Activated naive CD8-positive, alpha-beta T cell treated with anti-CD3 and anti-CD28 coated beads, Interleukin-2, amount 50 U/mL, for 16 hours (primary cell): Measurements from ENCODE around the gene PCGF3.
"Not testable (repeated sequence)": the region's sequence is repeated elsewhere in the genome, so short reads cannot be mapped to it uniquely, and the experiment has no call there.

Source experiments
- DNase-seq: peaks from one replicate; pipeline ENCODE4 v3.0.0-alpha.2; 2020; ENCODE audit warnings: low read depth, low spot score

PCGF3 gene

DNA sequence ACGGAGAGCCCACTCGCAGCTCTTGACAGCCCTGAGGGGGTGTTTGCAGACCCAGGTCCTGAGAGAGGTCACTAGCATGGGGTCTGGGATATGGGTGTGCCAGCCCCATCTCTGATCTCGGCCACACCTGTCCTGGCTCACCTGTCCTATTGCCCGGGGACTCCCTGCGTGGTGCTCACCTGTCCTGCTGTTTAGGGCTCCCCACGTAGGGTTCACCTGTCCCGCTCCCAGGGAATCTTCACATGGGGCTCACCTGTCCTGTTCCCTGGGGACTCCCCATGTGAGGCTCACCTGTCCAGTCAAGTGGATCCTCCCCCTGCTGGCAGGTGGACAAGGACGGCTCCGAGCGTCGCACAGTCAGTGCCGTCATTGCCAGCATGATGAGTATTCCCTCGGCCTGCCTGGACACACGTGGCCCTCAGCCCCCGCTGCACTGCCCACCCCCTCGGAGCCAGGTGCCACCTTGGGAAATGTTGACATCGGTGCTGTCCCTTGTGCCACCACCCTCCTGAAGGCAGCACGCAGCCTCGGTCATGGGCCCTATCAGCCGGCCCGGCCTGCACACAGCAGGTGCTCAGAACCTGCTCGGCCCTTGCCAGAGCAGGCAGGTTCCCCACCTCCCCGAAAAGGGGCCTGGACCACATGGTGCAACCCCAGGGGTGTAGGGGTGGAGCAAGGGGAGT lies 23.0 kb upstream of the PCGF3 start:
- no peak for DNase-seq

- no peak for DNase-seq
Measured at GRCh38 chr4:683247-683897, 22.3 kb upstream of the PCGF3 start.

DNA sequence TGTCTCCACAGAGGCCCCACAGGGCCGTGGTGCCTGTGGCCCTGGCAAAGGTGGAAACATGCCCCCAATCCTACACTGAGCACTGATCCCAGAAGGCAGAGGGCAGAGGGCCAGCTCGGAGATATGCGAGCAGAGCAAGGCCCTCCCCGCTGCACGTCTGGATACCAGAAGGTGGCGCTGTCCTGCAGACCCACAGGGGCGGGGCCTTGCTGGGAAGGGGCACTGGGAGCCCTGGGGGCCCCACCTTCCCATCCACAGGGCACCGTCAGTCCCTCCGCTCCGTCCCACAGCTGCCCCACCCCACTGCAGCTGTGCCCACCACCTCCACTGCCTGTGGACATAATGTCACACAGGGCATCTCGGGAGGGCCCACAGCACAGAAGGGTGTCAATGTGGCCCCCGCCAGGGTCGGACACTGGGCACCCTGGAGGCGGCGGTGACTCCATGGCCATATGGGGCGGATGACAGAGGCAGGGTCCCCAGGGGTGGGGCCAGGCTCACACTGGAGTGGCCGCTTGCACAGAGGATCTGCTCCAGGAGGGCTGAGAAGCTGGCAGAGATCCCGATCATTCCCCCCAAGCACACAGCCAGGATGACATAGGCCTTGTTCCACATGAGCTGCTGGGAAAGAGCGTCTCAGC lies 21.5 kb upstream of the PCGF3 start:
- no peak for DNase-seq

DNA sequence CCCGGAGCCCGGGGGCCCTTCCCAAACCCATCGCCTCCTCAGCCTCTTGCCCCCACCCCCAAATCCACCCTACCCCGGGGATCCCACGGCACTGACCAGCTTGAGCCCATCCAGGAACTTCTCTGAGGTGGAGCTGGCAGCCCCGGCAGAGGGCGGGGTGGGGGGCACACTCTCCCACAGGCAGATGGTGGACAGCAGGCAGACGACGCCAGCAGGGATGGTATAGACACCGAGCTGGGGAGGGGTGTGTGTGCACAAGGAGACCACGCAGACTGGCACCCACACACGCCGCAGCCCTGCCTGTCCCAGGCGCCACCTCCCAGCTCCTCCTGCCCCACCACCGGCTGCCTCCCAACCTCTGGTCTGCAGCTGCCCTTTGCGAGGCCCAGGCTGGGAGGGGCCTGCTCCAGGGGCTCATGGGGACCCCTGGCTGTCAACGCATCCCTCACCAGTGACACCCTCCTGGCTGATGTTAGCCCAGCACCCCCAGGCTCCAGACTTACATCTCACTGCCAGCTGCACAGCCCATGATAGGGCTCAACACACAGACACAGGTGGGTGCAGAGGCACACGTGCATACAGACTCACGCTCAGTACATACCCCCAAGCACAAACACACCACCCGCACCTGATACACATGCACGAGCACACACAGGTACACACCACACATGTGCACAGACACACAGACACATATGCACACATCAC lies 20.9 kb upstream of the PCGF3 start:
- no peak for DNase-seq

- DNase-seq = no peak
Measured at GRCh38 chr4:685679-686412, 19.8 kb upstream of the PCGF3 start.

DNA sequence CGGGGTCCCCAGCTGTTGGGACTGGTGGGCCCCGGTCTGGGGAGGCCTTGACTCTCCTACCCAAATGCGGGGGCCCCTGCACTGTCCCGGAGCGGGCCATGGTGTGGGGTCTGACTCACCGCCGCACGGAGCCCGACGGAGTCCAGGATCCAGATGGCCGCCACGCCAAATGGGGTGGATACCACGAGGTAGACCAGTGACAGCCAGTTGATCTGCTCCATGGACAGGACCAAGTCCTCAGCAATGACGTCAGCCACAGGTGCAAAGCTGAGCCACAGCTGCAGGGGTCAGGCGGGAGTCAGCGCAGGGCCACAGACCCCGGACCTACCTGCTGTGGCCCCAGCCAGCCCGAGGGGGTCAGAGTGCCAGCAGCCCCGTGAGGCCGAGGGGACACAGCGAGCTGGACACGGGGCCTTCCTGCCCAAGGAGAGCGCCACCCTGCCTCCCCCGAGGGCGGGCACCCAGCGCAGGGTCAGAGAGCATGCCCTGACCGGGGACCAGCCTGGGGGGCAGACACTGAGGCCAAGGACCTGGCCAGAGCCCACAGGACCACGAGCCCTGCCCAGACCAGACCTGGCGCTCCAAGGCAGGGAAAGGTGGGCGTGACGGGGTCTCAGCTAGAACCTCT lies 19.1 kb upstream of the PCGF3 start:
- no peak for DNase-seq

DNA sequence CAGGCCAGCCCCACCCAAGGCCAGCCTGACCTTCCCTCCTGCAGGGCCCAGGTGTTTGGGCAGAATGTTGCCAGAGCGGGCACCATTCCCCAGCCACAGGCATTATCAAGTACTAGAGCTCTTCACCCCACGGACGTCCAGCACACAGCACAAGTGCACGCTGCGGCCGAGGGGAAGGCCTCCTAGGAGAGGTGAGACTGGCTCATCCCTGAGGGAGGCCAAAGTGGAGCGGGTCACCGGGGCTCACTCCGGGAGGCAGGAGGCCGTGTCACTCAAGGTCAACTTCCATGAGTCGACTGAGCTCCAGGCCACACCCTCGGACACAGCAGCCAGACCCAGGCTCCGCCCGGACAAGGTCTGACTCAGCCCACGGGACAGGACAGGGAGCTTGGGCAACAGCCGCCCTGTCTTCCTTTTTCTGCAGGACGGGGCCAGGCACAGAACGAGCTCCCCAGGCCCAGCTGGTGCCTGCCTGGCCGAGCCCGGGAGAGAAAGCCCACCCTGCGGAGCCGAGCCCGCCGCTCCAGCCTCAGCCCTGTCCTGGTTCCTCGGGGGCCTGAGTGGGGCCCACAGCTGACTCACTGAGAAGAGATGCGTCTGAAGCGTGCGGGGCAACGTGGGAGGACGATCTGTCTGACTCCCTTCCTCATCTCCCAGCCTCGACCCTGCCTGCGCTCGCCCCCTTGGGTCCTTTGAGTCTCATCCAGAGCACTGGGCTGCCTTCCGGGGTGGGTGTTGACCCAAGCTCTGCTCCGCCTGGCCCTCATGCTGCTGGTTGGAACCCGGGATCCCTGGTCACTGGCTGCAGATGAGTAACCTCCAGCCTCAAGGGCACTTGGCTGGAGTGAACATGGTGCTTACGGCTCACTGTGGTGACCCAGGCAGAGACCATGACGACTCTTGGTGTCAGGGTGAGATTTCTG lies 18.3 kb upstream of the PCGF3 start:
- DNase-seq = no peak

GRCh38 chr4:687971-688853 lies 17.4 kb upstream of the PCGF3 start:
- DNase-seq = no peak

DNA sequence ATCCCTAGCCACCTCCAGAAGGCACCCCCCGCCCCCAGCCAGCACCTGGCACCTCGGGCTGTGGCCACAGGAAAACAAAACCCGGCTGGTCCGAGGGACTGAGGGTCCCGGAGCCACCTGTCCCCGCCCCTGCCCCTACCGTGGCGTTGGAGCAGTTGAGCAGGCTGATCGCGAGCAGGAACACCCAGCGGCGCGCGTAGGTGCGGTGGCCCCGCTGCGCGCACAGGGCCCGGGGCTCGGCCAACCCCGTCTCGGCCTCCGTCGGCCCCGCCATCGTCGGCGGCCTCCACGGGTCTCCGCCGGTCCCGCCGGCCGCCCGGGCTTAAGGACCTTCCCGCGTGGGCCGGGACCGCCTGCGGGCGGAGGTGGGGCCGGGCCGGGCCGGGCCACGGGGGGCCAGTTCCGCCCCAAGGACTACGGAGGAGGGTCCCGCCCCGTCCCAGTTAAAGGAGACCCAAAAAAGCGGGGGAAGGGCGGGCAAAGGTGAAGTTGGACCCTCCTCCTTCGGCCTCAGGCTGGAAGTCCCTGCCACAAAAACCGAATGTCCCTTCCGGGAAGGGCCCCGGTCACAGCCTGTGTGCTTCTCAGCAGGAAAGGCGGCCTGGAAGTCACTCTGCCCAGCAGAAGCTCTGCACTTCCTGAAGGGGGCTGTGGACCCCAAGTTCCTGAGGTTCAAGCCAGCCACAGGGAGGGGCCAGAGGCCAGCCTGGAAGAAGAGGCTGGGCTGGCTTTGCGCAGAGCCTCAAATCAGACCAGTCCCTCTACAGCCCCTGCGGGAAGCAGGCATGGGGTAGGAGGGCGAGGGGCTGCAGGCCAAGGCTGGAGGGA lies 16.6 kb upstream of the PCGF3 start, which contains the start of gene SLC49A3:
Gene SLC49A3, minus strand, starts transcription at position 298 of the 828 bp plus-strand sequence. Its CDS starts 24 bp downstream, at position 274.
- DNase-seq = no peak

DNA sequence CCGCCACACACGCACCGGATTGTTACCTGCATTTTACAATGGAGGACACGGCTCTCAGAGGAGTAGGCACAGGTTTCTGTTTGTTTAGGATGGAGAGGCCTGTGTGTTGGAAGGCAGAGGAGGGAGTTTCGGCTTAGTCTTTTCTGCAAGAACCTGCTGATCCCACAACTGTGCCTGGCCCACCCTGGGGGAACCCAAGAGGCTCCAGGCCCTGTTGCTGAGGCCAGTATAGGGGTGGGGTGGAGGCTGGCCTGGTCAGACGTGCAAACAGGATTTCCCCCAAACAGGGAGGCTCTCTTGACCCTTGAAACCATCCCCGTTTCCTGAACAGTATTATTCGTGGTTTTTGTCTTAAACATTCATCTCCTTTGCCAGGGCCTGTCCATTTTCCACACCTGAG lies 15.9 kb upstream of the PCGF3 start:
- no peak for DNase-seq

DNA sequence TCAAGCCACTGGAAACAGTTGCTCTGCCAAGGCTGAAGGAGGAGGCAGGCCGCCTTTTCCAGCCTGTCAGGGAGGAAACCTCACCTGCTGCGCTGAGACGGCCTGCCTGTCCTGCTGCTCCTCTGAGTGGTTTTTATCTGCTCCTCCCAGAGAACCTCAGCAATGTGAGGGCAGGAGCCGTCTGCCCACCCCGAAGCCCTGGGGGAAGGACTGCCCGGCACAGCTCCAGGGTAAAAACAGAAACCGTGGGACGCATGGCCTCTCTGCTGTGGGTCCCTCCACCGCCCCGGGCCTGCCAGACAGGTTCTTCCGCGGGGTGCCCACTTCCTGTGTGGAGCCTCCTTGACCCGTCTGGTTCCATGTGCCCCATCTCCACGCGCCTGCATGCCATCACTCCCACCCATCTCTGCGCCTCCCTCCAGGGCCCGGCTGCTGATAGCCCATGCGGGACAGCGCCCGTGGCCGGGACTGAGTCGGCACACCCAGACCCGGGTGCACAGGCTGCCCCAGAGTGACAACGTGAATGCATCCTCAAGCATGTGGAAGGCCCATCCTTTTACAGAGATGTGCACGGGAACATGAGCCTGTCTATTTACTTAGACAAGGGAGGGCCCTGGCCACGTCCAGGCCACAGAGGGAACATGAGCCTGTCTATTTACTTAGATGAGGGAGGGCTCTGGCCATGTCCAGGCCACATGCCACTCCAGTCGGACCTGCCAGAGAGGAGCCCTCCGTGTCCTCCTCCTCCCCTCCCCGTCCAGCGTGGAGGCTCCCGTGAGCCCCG lies 12.7 kb upstream of the PCGF3 start:
- no peak for DNase-seq

- not testable (repeated sequence) for DNase-seq
Measured at GRCh38 chr4:694341-694940, 11.2 kb upstream of the PCGF3 start.

GRCh38 chr4:699816-700580 lies 5.6 kb upstream of the PCGF3 start:
- no peak for DNase-seq

DNA sequence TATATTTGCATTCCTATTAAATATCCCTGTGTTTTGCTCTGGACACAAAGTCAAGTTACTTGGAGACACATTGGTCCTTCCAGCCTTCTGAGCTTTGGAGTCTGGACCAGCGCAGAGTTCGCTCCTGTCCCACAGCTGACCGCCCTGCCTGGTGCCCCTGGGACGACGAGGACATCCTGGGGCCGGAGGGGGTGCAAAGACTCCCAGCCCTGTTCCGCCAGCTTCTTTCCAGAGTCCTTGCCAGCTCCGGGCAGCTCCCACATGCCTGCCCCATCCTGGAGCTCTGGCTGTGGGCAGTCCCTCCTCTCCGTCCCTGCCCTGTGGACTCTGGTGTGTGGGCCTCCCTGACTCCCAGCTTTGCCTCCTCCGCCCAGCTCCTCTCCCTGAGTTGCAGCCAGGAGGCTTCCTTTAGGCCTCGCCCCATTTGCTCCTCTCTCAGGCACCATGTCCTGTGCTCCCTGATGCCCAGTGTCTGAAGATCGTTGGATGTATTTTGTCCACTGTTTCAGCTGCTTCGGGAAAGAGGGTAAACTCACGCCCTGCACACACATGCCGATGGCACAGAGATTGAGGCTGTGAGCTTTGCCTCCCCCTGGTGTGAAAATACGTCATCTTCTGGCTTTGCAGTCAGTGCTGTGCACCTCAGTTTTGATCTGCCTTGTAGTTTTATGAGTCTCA lies 4.9 kb upstream of the PCGF3 start:
- DNase-seq = no peak

DNA sequence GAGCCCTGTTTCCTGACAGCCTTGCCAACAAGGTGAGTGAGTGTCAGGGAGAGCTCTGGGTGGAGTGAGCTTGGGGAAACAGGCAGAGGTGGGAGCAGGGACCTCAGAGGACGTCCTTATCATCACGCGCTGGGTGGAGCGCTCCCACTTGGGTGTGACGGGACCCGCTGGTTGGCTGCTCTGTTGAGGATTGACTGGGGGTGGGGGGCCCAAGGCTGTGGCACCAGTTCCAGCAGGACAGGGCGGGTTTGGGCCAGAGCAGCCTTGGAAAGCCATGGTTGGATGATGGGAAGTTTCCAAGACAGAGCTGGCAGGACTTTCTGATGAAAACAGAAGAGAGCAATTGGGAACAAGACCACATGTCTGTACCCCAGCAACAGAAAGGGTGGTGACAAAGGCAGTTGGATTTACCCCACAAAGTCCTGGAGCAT lies 3.0 kb upstream of the PCGF3 start:
- DNase-seq = no peak
